Effector memory CD4-positive, alpha-beta T cell (primary cell): ENCODE results near the gene ZIC1.

ENCODE experiments used
- DNase-seq, 3 donors: peaks; one replicate each; pipeline ENCODE4 v3.0.0-alpha.2; 2020
- H3K27ac ChIP-seq: 2 replicates; pipeline ENCODE4 v1.7.0; 2013; ENCODE audit warnings: mild to moderate bottlenecking, low read length, moderate library complexity; ENCODE audit not compliant: insufficient read depth, poor library complexity, severe bottlenecking
- H3K27me3 ChIP-seq: replicated peaks from 2 replicates; pipeline ENCODE4 v1.7.0; 2013; ENCODE audit warnings: mild to moderate bottlenecking, low read length; ENCODE audit not compliant: insufficient read depth, control insufficient read depth, poor library complexity, severe bottlenecking
- H3K36me3 ChIP-seq: 2 replicates; pipeline ENCODE4 v1.7.0; 2013; ENCODE audit warnings: mild to moderate bottlenecking, low read length, moderate library complexity; ENCODE audit not compliant: control insufficient read depth, insufficient read depth
- H3K4me1 ChIP-seq: 2 replicates; pipeline ENCODE4 v1.7.0; 2013; ENCODE audit warnings: low read length, mild to moderate bottlenecking; ENCODE audit not compliant: control insufficient read depth, insufficient read depth, poor library complexity, severe bottlenecking
- H3K4me3 ChIP-seq: 2 replicates; pipeline ENCODE4 v1.7.0; 2013; ENCODE audit warnings: low read length, low read depth, mild to moderate bottlenecking; ENCODE audit not compliant: insufficient read depth, poor library complexity, severe bottlenecking
- H3K9me3 ChIP-seq: 2 replicates; pipeline ENCODE4 v1.7.0; 2013; ENCODE audit warnings: mild to moderate bottlenecking, low read length, moderate library complexity; ENCODE audit not compliant: control insufficient read depth

The ZIC1 gene

GRCh38 chr3:147368561-147369221 lies 40.5 kb upstream of the ZIC1 start:
- H3K27ac ChIP-seq, result no peak overlapping the region
- H3K4me3 ChIP-seq, result no peak overlapping the region
- H3K27me3 ChIP-seq, result peaks cover 7% of the 10 kb centered on the region
- no peaks in the 10 kb centered on the region for H3K4me1 ChIP-seq
- no peaks in the 10 kb centered on the region for H3K36me3 ChIP-seq
- no peaks in the 10 kb centered on the region for H3K9me3 ChIP-seq
- DNase-seq, result no peak

- H3K4me3 ChIP-seq, result no peak overlapping the region
- H3K27me3 ChIP-seq, result peaks cover 7% of the 10 kb centered on the region
- H3K27ac ChIP-seq, result no peak overlapping the region
- H3K9me3 ChIP-seq, result no peaks in the 10 kb centered on the region
- no peaks in the 10 kb centered on the region for H3K36me3 ChIP-seq
- DNase-seq, result no peak
- H3K4me1 ChIP-seq, result no peaks in the 10 kb centered on the region
Measured at GRCh38 chr3:147369231-147369630, 39.9 kb upstream of the ZIC1 start.

GRCh38 chr3:147369661-147370123 lies 39.5 kb upstream of the ZIC1 start:
- Histone ChIP-seq H3K4me3 (no peak overlapping the region), H3K9me3 (no peaks in the 10 kb centered on the region), H3K4me1 (no peaks in the 10 kb centered on the region), H3K36me3 (no peaks in the 10 kb centered on the region), H3K27me3 (peaks cover 7% of the 10 kb centered on the region), H3K27ac (no peak overlapping the region)
- no peak for DNase-seq

- H3K9me3 ChIP-seq, result no peaks in the 10 kb centered on the region
- H3K4me1 ChIP-seq, result no peaks in the 10 kb centered on the region
- no peak for DNase-seq
- H3K4me3 ChIP-seq, result no peak overlapping the region
- H3K27me3 ChIP-seq, result peaks cover 7% of the 10 kb centered on the region
- H3K36me3 ChIP-seq, result no peaks in the 10 kb centered on the region
- H3K27ac ChIP-seq, result no peak overlapping the region
Measured at GRCh38 chr3:147370349-147370748, 38.8 kb upstream of the ZIC1 start.

GRCh38 chr3:147371140-147371539 lies 38.0 kb upstream of the ZIC1 start:
- H3K4me1 ChIP-seq, result no peaks in the 10 kb centered on the region
- DNase-seq, result no peak
- H3K27me3 ChIP-seq, result peaks cover 7% of the 10 kb centered on the region
- H3K27ac ChIP-seq, result no peak overlapping the region
- no peaks in the 10 kb centered on the region for H3K9me3 ChIP-seq
- H3K4me3 ChIP-seq, result no peak overlapping the region
- no peaks in the 10 kb centered on the region for H3K36me3 ChIP-seq

- no peak for DNase-seq
- H3K36me3 ChIP-seq, result no peaks in the 10 kb centered on the region
- no peak overlapping the region for H3K4me3 ChIP-seq
- H3K4me1 ChIP-seq, result no peaks in the 10 kb centered on the region
- H3K27ac ChIP-seq, result no peak overlapping the region
- no peaks in the 10 kb centered on the region for H3K9me3 ChIP-seq
- H3K27me3 ChIP-seq, result peaks cover 7% of the 10 kb centered on the region
Measured at GRCh38 chr3:147371771-147372340, 37.3 kb upstream of the ZIC1 start.

- Histone ChIP-seq H3K9me3 (no peaks in the 10 kb centered on the region), H3K27me3 (peaks cover 12% of the 10 kb centered on the region), H3K27ac (no peak overlapping the region), H3K36me3 (no peaks in the 10 kb centered on the region), H3K4me3 (no peak overlapping the region), H3K4me1 (no peaks in the 10 kb centered on the region)
- no peak for DNase-seq
Measured at GRCh38 chr3:147372525-147373027, 36.6 kb upstream of the ZIC1 start.

- no peak overlapping the region for H3K27ac ChIP-seq
- no peaks in the 10 kb centered on the region for H3K36me3 ChIP-seq
- H3K4me3 ChIP-seq, result no peak overlapping the region
- DNase-seq, result no peak
- no peaks in the 10 kb centered on the region for H3K9me3 ChIP-seq
- H3K4me1 ChIP-seq, result no peaks in the 10 kb centered on the region
- peaks cover 17% of the 10 kb centered on the region for H3K27me3 ChIP-seq
Measured at GRCh38 chr3:147373301-147373700, 35.9 kb upstream of the ZIC1 start.

GRCh38 chr3:147377412-147378367 lies 31.5 kb upstream of the ZIC1 start:
- Histone ChIP-seq H3K4me1 (no peaks in the 10 kb centered on the region), H3K27me3 (peaks cover 21% of the 10 kb centered on the region), H3K27ac (no peak overlapping the region), H3K4me3 (no peak overlapping the region), H3K9me3 (no peaks in the 10 kb centered on the region), H3K36me3 (no peaks in the 10 kb centered on the region)
- DNase-seq, result no peak
